Cardiac muscle cell (in vitro differentiated cells and primary cell): ENCODE measurements around the gene CHST14. TPM values are rescaled to one million over a fixed set of nuclear protein-coding genes. Genes with fewer than 3 reads are reported as not detected.

ENCODE experiments used
- DNase-seq, 2 donors: peaks; one replicate each; pipeline versions ENCODE4 v3.0.0 to v3.0.0-alpha.2; 2010 to 2017; ENCODE audit warnings: low read depth in 1 of 2, low spot score in 1 of 2
- H3K27ac ChIP-seq: fragments of 200-600 bp; sonication (generic); 2 replicates; pipeline ENCODE4 v1.5.1; 2016
- H3K27me3 ChIP-seq: fragments of 200-600 bp; sonication (generic); 2 replicates; pipeline ENCODE4 v1.6.0; 2016; ENCODE audit warnings: control low read depth
- H3K36me3 ChIP-seq: fragments of 200-600 bp; sonication (generic); 2 replicates; pipeline ENCODE4 v1.5.1; 2016; ENCODE audit warnings: control low read depth
- H3K4me1 ChIP-seq: fragments of 200-600 bp; sonication (generic); 2 replicates; pipeline ENCODE4 v1.8.1; 2017; ENCODE audit warnings: low read depth, mild to moderate bottlenecking, mixed run types
- H3K4me3 ChIP-seq: fragments of 200-600 bp; sonication (generic); 2 replicates; pipeline ENCODE4 v1.5.1; 2016; ENCODE audit warnings: mild to moderate bottlenecking
- H3K9me3 ChIP-seq: fragments of 200-600 bp; sonication (generic); 2 replicates; pipeline ENCODE4 v1.5.1; 2017; ENCODE audit warnings: low read depth, mild to moderate bottlenecking, control low read depth
- CTCF ChIP-seq: IDR thresholded peaks from 2 replicates; pipeline ENCODE4 v1.5.1; 2012; ENCODE audit warnings: low read depth, mild to moderate bottlenecking, low read length
- polyA plus RNA-seq: library from polyadenylated mRNA; unstranded; fragments of >200 nt; fragmentation: Nextera tagmentation; extraction: Ambion mirVana; gene quantifications from 2 replicates; pipeline ENCODE4 v1.2.1, GENCODE V29; 2016
- total RNA-seq: library from RNA; depleted of rRNA; stranded (reverse); fragments of >200 nt; gene quantifications from 2 replicates; pipeline ENCODE4 v1.2.3, GENCODE V29; 2016

Gene CHST14
- total and polyA plus RNA-seq, 2 experiments from 2014 or later = 22.1 to 24.4 TPM

GRCh38 chr15:40428185-40428584 lies 42.6 kb upstream of the CHST14 start:
- Histone ChIP-seq H3K4me1 (no peaks in the 10 kb centered on the region), H3K9me3 (no peaks in the 10 kb centered on the region), H3K27me3 (no peaks in the 10 kb centered on the region), H3K27ac (no peak overlapping the region), H3K36me3 (no peaks in the 10 kb centered on the region), H3K4me3 (no peak overlapping the region)
- no peak for DNase-seq
- no peak for TF ChIP-seq CTCF

GRCh38 chr15:40429068-40429710 lies 41.6 kb upstream of the CHST14 start:
- Histone ChIP-seq H3K9me3 (no peaks in the 10 kb centered on the region), H3K27ac (no peak overlapping the region), H3K36me3 (no peaks in the 10 kb centered on the region), H3K27me3 (peaks cover under 1% of the 10 kb centered on the region), H3K4me3 (no peak overlapping the region), H3K4me1 (no peaks in the 10 kb centered on the region)
- no peak for DNase-seq
- TF ChIP-seq CTCF = no peak

GRCh38 chr15:40430271-40430805 lies 40.4 kb upstream of the CHST14 start:
- H3K36me3 ChIP-seq = no peaks in the 10 kb centered on the region
- TF ChIP-seq CTCF = no peak
- no peak for DNase-seq

GRCh38 chr15:40435023-40435709 lies 35.6 kb upstream of the CHST14 start:
- Histone ChIP-seq H3K36me3 (no peaks in the 10 kb centered on the region), H3K4me3 (no peak overlapping the region), H3K27me3 (peaks cover 18% of the 10 kb centered on the region), H3K9me3 (no peaks in the 10 kb centered on the region), H3K4me1 (peaks cover 39% of the 10 kb centered on the region), H3K27ac (no peak overlapping the region)
- no peak for TF ChIP-seq CTCF
- no peak for DNase-seq

More at GRCh38 chr15:40430271-40430805, 40.4 kb upstream of the CHST14 start:
- H3K9me3 ChIP-seq = no peaks in the 10 kb centered on the region
- H3K27ac ChIP-seq = no peak overlapping the region
- H3K4me3 ChIP-seq = no peak overlapping the region
- H3K4me1 ChIP-seq = peaks cover under 1% of the 10 kb centered on the region
- peaks cover 12% of the 10 kb centered on the region for H3K27me3 ChIP-seq

GRCh38 chr15:40435710-40436089 lies 35.1 kb upstream of the CHST14 start:
- Histone ChIP-seq H3K4me3 (peak overlapping the region; percentile 25), H3K9me3 (no peaks in the 10 kb centered on the region), H3K27me3 (peaks cover 18% of the 10 kb centered on the region), H3K4me1 (peaks cover 39% of the 10 kb centered on the region), H3K36me3 (no peaks in the 10 kb centered on the region), H3K27ac (no peak overlapping the region)
- TF ChIP-seq CTCF = no peak
- DNase-seq = no peak
